Spinal cord (tissue), 10 donors: ENCODE data around the gene GPC6. TPM values are rescaled to one million over a fixed set of nuclear protein-coding genes. Genes with fewer than 3 reads are reported as not detected.

Source experiments
- DNase-seq, 6 donors: peaks; one replicate each; pipeline versions ENCODE4 v3.0.0 to v3.0.0-alpha.2; 2013 to 2015; ENCODE audit warnings: low spot score in 6 of 6, low read depth in 4 of 6
- H3K27ac ChIP-seq: one replicate; pipeline ENCODE4 v1.5.1; 2013; ENCODE audit warnings: low read depth, low read length, control low read depth
- H3K27me3 ChIP-seq: one replicate; pipeline ENCODE4 v1.6.1; 2013; ENCODE audit warnings: low read length; ENCODE audit not compliant: control insufficient read depth, insufficient read depth
- H3K36me3 ChIP-seq: one replicate; pipeline ENCODE4 v1.6.1; 2013; ENCODE audit warnings: low read length; ENCODE audit not compliant: control insufficient read depth, insufficient read depth
- H3K4me1 ChIP-seq: one replicate; pipeline ENCODE4 v1.6.1; 2013; ENCODE audit warnings: low read length; ENCODE audit not compliant: control insufficient read depth, insufficient read depth
- H3K4me3 ChIP-seq: one replicate; pipeline ENCODE4 v1.5.1; 2013; ENCODE audit warnings: low read depth, low read length, control low read depth
- H3K9me3 ChIP-seq: one replicate; pipeline ENCODE4 v1.6.1; 2013; ENCODE audit warnings: low read length; ENCODE audit not compliant: control insufficient read depth, insufficient read depth
- WGBS: methylation state at CpG from one replicate; pipeline ENCODE4 v1.1.5; 2013; ENCODE audit warnings: missing lambda C conversion rate; ENCODE audit not compliant: insufficient coverage; 5-methylcytosine and 5-hydroxymethylcytosine counted together
- polyA plus RNA-seq, 2 donors: library from polyadenylated mRNA; unstranded; fragments of 120-200 nt; gene quantifications; one replicate each; pipeline ENCODE4 v1.2.1, GENCODE V29; 2013; ENCODE audit not compliant: insufficient read length in 2 of 2
- total RNA-seq, 2 donors: library from RNA; depleted of rRNA in 1 of 2; stranded (reverse); fragments of 120-200 nt in 1 of 2; fragments of >200 nt in 1 of 2; gene quantifications; one replicate each; pipeline versions ENCODE4 v1.2.3 to v1.2.4, GENCODE V29; 2013 to 2014
- donor health status: healthy.

Gene GPC6
- total and polyA plus RNA-seq, 4 donors, result 19.8 to 109 (median 46.0) TPM

- no peaks in the 10 kb centered on the region for H3K36me3 ChIP-seq
- no peaks in the 10 kb centered on the region for H3K4me1 ChIP-seq
- no peak overlapping the region for H3K4me3 ChIP-seq
- no peak for DNase-seq
- 80% methylated on average over 1 of the region's 7 CpGs for WGBS
- H3K27ac ChIP-seq, result no peak overlapping the region
- H3K9me3 ChIP-seq, result no peaks in the 10 kb centered on the region
- H3K27me3 ChIP-seq, result no peaks in the 10 kb centered on the region
These were observed 620.6 kb downstream of the GPC6 start for GRCh38 chr13:93847162-93847561.

DNA sequence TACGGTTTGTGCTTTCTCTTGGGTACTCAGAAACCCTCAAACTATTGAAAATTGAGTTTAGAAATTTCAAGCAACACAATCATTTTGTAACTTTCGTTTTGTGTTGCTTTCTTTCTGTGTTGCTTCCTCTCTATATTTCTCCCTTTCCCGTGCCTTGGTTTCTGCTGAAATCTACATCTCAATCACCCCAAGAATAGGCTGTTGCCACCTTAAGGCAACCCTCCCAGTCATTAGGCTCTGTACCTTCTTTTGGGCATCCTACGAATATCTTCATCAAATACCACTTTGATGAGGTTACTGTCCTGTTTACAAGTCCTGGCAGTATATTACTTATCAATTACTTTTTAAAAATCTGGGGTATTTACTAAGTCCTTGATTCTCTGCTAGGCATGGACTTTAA lies 621.6 kb downstream of the GPC6 start:
- Histone ChIP-seq H3K4me1 (no peaks in the 10 kb centered on the region), H3K9me3 (no peaks in the 10 kb centered on the region), H3K36me3 (no peaks in the 10 kb centered on the region), H3K4me3 (no peak overlapping the region), H3K27ac (no peak overlapping the region), H3K27me3 (no peaks in the 10 kb centered on the region)
- whole genome bisulfite sequencing, result 71% methylated on average over 2 of the region's 4 CpGs
- DNase-seq, result no peak

GRCh38 chr13:93851236-93851635 lies 624.6 kb downstream of the GPC6 start:
- 71% methylated on average over 1 of the region's 2 CpGs for WGBS
- Histone ChIP-seq H3K36me3 (no peaks in the 10 kb centered on the region), H3K27ac (no peak overlapping the region), H3K27me3 (no peaks in the 10 kb centered on the region), H3K4me3 (no peak overlapping the region), H3K4me1 (no peaks in the 10 kb centered on the region), H3K9me3 (no peaks in the 10 kb centered on the region)
- peak in 1 of 6 donors; percentile 66 for DNase-seq

DNA sequence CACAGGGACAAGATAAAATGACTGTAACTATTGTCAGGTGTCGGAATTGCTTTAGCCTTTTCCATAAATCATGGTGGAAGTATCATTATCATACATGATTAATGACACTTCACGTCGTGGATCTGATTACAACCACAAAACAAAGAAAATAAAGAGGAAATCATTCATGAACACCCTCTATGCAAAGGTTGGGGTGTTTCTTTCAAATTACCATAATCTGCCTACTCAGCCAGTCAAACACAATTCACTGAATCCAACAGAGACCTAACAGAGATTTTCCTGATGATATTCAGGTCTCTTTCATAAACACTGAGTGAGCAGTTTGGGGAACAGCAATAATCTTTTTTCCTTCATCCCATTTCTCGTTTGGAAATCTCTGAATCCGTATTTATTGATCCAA lies 627.3 kb downstream of the GPC6 start:
- no peaks in the 10 kb centered on the region for H3K9me3 ChIP-seq
- DNase-seq, result no peak
- no CpG with 5 or more reads among the region's 5 CpGs for WGBS
- no peak overlapping the region for H3K4me3 ChIP-seq
- H3K27me3 ChIP-seq, result no peaks in the 10 kb centered on the region
- no peaks in the 10 kb centered on the region for H3K4me1 ChIP-seq
- H3K27ac ChIP-seq, result no peak overlapping the region
- no peaks in the 10 kb centered on the region for H3K36me3 ChIP-seq

DNA sequence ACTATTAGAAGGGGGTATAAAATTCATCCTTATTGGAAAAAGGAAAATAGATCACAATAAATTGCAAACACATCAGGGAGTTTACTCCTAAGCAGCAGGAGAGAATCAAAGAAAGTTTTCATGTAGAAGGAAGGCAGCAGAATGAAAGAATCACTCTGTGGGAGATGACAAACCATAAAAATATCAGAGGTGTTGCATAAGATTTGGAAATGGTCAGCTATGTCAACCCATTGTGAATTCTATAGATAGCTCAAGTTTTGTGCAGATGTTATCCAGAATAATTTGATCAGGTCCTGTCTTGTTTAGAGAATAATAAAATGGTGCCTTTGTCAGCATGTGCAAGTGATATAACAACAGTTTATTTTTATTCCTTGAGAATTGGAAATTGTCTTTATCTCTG lies 630.5 kb downstream of the GPC6 start:
- H3K27ac ChIP-seq, result no peak overlapping the region
- no peaks in the 10 kb centered on the region for H3K4me1 ChIP-seq
- H3K27me3 ChIP-seq, result no peaks in the 10 kb centered on the region
- no peaks in the 10 kb centered on the region for H3K9me3 ChIP-seq
- no peak overlapping the region for H3K4me3 ChIP-seq
- DNase-seq, result no peak
- H3K36me3 ChIP-seq, result no peaks in the 10 kb centered on the region

GRCh38 chr13:93859716-93860115 lies 633.1 kb downstream of the GPC6 start:
- WGBS, result 65% methylated on average over 2 of the region's 2 CpGs
- no peak overlapping the region for H3K4me3 ChIP-seq

GRCh38 chr13:93861818-93862217 lies 635.2 kb downstream of the GPC6 start:
- WGBS, result 87% methylated on average over 3 of the region's 4 CpGs
- H3K27me3 ChIP-seq, result no peaks in the 10 kb centered on the region
- H3K4me1 ChIP-seq, result no peaks in the 10 kb centered on the region
- no peaks in the 10 kb centered on the region for H3K36me3 ChIP-seq
- no peak for DNase-seq
- no peak overlapping the region for H3K27ac ChIP-seq
- H3K4me3 ChIP-seq, result no peak overlapping the region
- H3K9me3 ChIP-seq, result no peaks in the 10 kb centered on the region

More at GRCh38 chr13:93859716-93860115, 633.1 kb downstream of the GPC6 start:
- Histone ChIP-seq H3K36me3 (no peaks in the 10 kb centered on the region), H3K9me3 (no peaks in the 10 kb centered on the region), H3K27ac (no peak overlapping the region), H3K27me3 (no peaks in the 10 kb centered on the region), H3K4me1 (no peaks in the 10 kb centered on the region)
- DNase-seq, result no peak

GRCh38 chr13:93862259-93862658 lies 635.7 kb downstream of the GPC6 start:
- no peak for DNase-seq
- no peaks in the 10 kb centered on the region for H3K4me1 ChIP-seq
- H3K36me3 ChIP-seq, result no peaks in the 10 kb centered on the region
- no peaks in the 10 kb centered on the region for H3K27me3 ChIP-seq
- H3K9me3 ChIP-seq, result no peaks in the 10 kb centered on the region
- no peak overlapping the region for H3K4me3 ChIP-seq
- no CpG with 5 or more reads among the region's 2 CpGs for WGBS
- H3K27ac ChIP-seq, result no peak overlapping the region

- no peaks in the 10 kb centered on the region for H3K9me3 ChIP-seq
- WGBS, result 80% methylated on average over 3 of the region's 3 CpGs
- H3K4me1 ChIP-seq, result no peaks in the 10 kb centered on the region
- H3K27me3 ChIP-seq, result no peaks in the 10 kb centered on the region
- no peaks in the 10 kb centered on the region for H3K36me3 ChIP-seq
- H3K27ac ChIP-seq, result no peak overlapping the region
- H3K4me3 ChIP-seq, result no peak overlapping the region
- DNase-seq, result no peak
These were observed 638.6 kb downstream of the GPC6 start for GRCh38 chr13:93865235-93865634.

DNA sequence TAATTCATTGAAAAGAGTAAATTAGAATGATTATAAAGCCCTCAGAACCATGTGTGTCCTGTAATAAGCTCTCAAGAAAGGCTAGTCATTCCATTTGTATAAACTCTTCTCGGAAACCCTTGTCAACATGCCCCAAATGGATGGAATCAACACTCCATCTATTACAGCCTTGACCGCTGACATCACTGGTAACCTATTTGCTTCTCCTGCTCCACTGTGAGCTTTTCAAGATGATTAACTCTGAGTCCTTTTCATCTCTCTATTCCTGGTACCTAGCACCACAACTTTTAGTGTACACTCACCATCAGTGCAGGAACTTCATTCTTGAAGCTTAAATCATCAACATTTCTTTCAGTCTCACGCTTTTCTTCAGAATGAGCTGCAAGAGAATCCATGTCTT lies 640.9 kb downstream of the GPC6 start:
- H3K4me3 ChIP-seq, result no peak overlapping the region
- WGBS, result 100% methylated on average over 3 of the region's 3 CpGs
- no peaks in the 10 kb centered on the region for H3K9me3 ChIP-seq
- no peak for DNase-seq
- H3K27me3 ChIP-seq, result no peaks in the 10 kb centered on the region
- H3K36me3 ChIP-seq, result no peaks in the 10 kb centered on the region
- H3K4me1 ChIP-seq, result no peaks in the 10 kb centered on the region
- H3K27ac ChIP-seq, result no peak overlapping the region
